Stimulated activated CD4-positive, alpha-beta T cell treated with anti-CD3 and anti-CD28 coated beads, Interleukin-1b, Interleukin-23, amount 100 ng/mL, for 4 hours (primary cell): ENCODE measurements around the gene ATXN7.

Experiments used
- DNase-seq, 2 donors: peaks; one replicate each; pipeline ENCODE4 v3.0.0-alpha.2; 2020; ENCODE audit warnings: low read depth in 2 of 2

ATXN7 gene, protein sequence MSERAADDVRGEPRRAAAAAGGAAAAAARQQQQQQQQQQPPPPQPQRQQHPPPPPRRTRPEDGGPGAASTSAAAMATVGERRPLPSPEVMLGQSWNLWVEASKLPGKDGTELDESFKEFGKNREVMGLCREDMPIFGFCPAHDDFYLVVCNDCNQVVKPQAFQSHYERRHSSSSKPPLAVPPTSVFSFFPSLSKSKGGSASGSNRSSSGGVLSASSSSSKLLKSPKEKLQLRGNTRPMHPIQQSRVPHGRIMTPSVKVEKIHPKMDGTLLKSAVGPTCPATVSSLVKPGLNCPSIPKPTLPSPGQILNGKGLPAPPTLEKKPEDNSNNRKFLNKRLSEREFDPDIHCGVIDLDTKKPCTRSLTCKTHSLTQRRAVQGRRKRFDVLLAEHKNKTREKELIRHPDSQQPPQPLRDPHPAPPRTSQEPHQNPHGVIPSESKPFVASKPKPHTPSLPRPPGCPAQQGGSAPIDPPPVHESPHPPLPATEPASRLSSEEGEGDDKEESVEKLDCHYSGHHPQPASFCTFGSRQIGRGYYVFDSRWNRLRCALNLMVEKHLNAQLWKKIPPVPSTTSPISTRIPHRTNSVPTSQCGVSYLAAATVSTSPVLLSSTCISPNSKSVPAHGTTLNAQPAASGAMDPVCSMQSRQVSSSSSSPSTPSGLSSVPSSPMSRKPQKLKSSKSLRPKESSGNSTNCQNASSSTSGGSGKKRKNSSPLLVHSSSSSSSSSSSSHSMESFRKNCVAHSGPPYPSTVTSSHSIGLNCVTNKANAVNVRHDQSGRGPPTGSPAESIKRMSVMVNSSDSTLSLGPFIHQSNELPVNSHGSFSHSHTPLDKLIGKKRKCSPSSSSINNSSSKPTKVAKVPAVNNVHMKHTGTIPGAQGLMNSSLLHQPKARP

DNA sequence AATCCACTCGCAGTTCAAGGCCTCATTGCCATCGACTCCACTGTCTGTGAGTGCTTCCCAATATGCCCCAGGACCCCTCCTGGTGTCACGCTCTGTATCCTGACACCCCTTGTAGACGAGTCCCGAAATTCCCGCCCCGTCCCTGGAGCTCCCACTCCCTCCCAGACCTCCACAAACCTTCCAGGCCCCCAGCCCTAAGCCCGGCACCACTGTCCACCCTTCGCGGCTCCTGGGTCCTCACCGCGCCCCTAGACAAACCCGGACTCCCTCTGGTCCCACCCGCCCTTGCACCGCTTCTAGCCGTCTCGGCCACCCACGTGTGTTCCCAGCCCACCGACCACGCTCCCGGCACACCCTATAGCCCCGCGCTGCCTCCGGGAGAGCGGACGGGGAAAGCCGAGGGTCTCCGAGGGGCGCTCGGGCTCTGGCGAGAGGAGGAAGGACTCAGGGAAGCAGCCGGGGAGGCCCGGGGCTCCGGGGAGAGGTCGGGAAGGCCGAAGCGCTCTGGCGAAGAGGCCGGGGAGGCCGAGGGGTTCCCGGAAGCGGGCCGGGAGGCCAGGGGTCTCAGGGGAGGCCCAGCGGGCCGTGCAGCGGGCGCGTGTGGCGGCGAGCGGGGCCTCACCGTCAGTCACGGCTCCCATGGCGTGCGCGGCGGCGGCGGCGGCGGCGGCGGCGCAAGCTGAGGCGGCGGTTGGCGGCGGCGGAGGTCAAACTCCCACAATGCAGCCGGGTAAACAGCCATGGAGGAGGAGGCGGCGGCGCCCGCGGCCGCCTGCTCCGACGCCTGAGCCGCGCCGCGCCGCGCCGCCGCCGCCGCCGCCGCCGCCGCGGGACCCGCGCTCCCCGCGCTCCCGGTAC lies at the start of gene ATXN7, which contains the start of gene THOC7:
TSS of gene ATXN7 (plus strand) at position 718 of the 858 bp plus-strand sequence. CDS start 48,732 bp downstream, outside the sequence.
TSS of gene THOC7 (minus strand) at position 656 of the 858 bp plus-strand sequence. CDS start at position 641, 15 bp downstream.
- peak; percentile 56 to 62 for DNase-seq

DNA sequence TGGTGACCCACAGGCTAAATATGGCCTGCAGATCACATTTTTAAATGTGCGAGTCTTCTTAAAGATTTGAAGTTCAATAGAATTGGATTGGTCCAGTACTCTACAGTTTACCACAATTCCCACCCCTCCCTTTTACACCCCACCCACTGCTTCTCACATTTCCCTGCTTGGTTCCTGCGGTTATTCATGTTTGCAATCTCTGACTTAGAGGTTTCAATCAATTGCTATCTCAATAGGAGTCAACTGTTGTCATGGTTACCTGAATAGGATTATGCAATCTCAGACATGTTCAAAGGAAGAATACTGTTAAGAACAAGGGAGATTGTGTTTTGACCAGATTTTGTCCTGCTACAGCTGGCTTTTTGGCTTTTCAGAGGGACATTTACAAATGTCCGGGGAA lies 49.4 kb upstream of the ATXN7 start:
- no peak for DNase-seq

DNA sequence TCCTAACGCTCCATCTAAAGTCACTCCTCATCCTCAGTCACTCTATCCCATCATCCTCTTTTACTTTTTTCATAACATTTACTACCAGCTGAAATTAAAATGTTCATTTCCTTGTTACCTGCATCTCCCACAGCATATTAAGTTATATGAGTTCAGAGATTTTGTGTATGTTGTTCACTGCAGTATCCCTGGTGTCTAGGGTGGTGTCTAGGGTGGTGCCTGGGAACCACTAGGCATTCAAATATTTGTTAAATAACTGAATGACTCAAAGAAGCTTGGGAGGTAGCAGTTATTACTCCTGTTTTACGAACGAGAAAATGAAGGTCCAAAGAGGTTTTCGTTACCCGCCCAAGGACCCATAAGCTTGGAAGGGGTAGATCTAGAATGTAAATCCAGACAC lies 46.4 kb upstream of the ATXN7 start:
- no peak for DNase-seq

DNA sequence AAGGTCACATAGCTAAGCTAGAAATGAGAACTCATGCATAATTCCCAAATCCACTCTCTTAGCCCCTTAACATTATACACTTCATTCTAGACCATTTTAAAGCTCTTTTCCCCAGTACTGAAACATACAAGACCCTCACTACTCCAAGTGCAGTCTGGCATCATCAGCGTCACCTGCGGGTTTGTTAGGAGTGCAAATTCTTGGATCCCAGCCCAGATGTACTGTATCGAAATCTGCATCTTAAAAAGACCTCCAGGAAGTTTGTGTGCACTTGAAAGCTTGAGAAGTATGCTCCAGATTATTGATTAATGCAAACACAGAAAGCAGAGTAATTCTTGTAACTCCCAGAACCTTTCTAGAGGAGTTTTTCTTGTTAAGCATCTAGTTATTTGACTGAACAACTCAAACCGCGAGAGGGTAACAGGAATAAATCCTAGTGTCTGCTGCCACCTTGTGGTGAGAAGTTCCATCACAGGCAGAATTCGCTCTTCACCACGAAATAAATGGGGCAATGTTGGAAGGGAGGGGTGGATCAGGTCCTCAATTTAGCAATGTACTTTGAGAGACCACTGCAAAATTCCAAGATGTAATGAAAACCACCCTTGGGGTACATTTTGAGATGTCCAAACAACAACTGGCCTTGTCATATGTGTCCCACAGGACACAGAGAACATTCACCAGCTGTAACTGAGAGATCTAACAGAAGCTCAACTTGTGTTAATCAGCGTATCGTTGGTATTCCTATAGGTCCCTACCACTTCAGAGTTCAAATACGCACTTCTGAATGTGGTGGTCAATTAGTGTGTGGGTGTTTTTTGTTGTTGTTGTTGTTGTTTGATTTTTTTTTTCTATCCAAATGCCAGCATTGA lies 45.2 kb upstream of the ATXN7 start:
- peak; percentile 34 to 51 for DNase-seq

DNA sequence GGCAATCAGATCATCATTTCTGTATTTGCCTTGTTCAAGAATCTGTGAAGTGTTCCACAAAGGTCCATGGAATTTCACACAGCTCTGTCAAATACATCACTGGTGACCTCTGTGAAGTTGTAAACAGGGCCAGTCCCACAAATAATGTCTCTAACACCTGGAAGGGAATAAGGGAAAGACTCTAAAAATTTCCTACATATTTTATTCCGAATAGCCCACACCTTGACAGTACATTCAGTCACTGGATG lies 44.6 kb upstream of the ATXN7 start, which contains the start of gene C3orf49:
TSS of gene C3orf49 (plus strand) at position 149 of the 248 bp plus-strand sequence. CDS start 173 bp downstream, outside the sequence.
- no peak for DNase-seq

DNA sequence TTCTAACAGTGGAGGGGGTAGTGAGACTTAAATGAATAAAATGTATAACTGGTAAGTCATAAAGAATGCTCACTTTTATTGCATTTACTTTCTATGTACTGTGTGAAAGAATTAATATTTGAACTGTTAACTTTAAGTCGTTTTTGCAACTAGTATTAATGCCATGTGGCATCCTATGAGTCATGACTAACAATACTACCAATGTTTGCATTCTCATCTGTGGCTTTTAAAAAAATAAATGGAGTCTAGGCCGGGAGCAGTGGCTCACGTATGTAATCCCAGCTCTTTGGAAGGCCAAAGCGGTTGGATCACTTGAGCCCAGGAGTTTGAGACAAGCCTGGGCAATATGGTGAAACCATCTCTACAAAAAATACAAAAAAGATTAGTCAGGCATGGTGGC lies 39.4 kb upstream of the ATXN7 start:
- no peak for DNase-seq

DNA sequence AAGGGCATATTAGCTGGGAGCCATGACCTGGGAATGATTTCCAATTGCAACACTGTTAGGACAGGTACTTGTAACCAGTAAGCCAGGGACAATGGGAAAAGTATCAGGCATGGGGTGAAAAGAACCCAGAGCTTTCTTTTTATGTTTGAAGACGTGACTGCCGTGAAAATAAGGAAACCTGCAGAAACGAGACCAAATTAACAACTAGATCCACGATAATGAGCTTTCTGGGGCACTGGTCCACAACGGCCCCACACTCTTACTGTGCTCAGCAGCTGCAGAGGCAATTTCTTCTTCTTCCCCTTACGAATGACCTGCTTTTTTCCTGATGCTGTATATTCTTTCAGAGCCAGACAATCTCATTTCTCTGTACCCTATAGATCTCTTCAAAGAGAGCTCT lies 33.1 kb upstream of the ATXN7 start:
- no peak for DNase-seq

DNA sequence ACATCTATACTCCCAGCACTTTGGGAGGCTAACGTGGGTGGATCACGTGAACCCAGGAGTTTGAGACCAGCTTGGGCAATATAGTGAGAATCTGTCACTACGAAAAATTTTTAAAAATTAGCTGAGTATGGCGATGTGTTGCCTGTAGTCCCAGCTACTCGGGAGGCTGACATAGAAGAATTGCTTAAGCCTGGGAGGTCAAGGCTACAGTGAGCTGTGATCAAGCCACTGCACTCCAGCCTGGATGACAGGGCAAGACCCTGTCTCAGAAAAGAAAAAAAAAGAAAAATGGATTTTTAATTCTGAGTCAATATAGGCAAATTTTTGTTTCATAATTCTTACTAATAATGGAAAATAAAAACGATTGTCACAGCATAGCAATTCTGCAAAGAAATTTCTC lies 31.3 kb upstream of the ATXN7 start:
- no peak for DNase-seq

DNA sequence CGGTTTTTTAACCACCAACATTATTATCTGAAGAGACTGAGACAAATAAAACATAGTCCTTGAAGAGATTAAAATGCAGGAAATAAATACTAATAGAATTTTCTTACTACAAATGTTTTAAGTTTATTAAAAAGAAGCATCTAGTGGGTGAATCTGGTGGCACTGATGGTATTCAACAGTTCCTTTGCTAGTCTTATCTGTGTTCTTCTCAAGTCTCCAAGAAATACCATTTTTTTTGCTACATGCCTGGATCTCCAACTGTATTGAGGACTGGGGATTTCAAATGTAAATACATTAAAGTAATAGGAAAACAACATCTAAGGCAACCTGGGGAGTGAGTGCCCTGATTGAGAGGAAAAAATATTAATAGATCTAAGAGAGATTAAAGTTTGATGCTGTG lies 22.0 kb upstream of the ATXN7 start:
- no peak for DNase-seq

DNA sequence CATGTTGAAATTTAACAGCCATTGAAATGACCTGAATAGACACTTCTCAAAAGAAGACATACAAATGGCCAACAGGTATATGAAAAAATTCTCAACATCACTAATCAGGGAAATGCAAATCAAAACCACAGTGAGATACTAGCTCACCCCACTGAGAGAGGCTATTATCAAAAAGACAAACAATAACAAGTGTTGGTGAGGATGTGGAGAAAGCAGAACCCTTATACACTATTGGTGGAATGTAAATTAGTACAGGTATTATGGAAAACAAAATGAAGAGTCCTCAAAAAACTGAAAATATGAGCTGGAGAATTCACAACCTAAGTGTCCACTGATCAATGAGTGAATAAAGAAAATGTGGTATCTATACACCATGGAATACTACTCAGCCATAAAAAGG lies 21.5 kb upstream of the ATXN7 start:
- no peak for DNase-seq

DNA sequence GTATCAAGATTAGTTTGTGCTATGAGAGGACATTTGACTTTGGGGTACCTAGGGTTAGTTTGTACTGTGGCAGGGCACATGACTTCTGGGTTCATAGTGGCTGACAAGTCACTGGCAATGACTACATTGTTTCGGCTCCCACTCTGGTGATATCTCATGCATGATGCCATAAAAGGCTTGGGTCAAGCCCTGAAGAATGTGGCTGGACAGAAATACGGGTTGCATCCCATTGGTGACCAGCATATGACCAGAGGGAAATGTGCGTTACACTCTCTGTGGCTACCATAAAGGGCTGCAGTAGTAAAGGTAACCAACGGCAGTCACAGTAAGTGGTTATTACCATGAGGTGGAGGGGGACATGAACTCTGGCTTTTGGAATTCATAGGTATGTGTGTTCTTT lies 18.5 kb upstream of the ATXN7 start:
- DNase-seq = no peak

DNA sequence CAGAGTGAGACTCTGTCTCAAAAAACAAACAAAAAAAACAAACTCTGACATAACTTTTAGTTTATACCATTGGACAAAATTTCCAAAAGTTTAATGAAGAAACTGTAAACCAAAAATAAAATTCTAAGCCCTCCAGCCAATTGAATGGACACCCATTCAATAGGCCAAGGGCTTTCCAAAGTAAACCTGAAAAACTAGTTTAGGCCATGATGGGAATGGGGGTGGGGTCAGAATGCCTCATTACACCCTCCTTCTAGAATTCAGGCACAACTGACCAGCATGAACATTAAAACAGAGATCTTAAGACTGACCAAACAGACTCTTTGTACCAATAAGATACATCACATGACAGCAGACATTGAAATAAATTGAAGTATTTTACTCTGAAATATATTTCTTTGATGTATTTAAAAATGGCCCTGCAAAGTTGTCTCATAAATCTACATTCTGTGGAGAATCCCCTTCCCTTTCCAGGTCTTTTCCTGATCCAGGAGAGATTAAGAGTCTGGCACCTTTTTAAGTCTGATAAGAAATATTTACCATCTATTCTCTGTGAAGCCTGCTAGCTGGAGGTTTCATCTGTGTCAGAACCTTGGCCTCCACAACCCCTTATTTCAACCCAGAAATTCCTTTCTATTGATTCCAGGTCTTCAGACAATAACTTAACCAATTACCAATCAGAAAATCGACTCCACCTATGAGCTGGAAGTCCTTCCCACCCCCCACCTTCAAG lies 15.8 kb upstream of the ATXN7 start:
- DNase-seq = no peak

DNA sequence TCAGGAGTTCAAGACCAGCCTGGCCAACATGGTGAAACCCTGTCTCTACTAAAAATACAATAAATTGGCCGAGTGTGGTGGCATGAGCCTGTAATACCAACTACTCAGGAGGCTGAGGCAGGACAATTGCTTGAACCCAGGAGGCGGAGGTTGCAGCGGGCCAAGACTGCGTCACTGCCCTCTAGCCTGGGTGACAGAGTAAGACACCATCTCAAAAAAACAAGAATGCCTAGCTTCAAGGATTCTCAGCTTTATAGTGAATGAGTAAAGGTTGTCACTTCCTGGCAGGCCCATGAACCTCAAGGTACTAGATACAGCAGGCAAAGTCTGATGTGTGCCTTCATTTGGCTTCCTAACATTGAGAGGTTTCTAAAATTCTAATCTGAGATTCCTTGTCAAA lies 14.5 kb upstream of the ATXN7 start:
- DNase-seq = no peak

DNA sequence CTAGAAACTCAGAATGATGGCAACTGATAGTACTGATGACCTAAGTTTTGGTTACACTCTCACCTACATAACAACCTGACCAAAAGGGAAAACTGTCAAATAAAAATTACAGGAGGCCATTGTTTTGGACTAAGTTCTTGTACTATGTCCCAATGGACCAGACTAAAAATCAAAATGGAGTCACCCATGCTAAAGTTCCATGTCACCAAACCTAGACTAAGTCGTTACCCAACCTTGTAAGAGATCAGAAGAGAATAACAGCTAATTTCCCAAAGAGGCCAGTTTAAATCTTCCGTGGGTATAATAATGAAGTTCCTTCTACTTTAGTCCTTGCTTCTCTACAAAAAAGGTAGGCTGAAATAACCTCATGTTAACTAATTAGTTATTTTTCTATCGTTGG lies 12.4 kb upstream of the ATXN7 start:
- DNase-seq = no peak

DNA sequence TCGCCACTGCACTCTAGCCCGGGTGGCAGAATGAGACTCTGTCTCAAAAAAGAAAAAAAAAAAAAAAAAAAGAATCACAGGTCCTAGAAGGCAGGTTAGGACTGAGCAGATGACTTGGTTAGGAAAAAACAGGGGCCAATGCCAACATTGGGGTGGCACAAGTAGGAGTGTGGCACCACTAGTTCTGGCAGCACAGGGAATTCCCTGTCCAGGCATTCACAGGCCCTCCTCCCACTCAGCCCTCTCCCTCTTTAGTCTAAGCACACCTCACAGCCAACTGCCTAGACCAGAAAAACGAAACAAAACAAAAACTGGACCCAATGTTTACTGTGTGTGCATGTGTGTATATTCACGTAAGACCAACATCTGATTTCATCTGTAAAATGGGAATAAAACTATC lies 10.6 kb upstream of the ATXN7 start:
- no peak for DNase-seq

DNA sequence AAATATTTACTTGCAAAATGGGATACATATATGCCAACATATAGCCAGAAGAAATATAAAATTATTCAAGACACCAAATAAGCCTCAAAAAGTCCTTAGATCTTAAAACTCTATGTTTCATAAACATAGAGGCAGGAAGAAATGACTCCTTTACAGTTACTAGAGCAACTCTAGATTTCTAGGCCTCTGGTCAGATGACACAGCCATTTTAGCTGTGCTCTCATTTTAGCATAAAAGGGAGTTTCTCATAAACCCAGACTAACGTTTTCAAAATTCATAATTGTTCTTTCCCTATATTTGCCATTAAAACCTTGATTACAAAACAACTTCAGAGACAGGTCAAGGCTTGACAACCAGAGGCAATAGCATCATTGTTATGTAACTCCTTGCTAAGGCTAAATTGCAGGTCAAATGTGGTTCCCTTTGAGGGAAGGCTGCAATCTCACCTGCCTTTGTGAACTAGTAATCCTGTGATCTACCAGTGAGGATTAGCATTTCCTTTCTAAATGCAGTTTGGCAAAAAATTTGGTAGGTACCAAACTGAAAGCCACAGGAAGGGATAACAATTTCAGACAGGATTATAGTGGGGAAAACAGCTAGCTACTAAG lies 8.2 kb upstream of the ATXN7 start:
- no peak for DNase-seq

DNA sequence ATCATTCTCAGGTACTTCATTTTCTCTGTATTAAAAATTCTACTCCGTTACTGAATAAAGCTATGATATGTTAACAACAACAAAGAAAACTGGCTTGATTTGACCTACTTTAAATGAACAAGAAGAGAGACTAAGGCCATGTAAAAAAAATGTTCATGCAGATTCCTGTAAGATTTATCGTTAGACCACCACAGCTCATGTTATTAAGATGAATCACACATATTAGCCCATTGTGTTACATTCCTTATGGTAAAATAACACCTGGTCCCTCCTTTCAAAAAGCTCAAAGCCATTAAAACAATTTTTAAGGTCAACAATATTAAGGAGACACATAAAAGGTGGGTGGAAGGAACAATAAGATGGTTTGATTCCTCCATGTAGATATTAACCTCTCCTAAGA lies 6.4 kb upstream of the ATXN7 start:
- DNase-seq = no peak

DNA sequence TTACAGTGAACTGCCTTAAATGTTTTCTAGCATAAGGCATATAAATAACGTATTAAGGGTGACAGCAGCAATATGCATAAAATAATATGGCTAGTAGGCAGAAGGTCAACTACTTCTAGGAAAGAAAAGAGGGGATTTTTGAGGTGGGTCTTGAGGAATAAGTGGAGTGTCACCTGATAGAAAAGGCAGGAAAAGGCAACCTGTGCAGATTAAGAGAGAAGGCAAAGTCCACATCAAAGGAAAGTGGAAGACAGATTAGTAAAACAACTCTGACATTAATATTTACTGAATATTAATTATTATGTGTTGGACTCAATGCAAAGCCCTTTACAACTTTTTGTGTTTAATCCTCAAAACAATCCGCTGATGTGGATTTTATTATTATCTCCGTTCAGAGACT lies 2.9 kb upstream of the ATXN7 start:
- DNase-seq = no peak

DNA sequence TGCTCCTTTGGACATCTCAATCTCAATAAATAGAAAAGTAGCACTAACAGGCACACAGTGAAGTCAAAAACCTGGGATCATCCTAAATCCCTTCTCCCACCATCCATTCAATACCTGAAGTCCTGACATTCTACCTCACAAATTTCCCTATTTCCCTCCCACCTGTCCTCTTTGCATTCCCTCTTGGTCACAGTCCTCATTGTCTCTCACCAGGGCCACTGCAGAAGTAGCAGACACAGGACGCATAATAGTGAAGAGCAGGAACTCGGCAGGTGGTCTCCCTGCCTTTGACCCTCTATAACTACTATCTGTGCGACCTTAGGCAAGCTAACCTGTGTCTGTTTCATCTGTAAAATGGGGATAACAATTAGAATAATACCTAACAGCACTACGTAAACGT lies 2.4 kb upstream of the ATXN7 start:
- DNase-seq = no peak

DNA sequence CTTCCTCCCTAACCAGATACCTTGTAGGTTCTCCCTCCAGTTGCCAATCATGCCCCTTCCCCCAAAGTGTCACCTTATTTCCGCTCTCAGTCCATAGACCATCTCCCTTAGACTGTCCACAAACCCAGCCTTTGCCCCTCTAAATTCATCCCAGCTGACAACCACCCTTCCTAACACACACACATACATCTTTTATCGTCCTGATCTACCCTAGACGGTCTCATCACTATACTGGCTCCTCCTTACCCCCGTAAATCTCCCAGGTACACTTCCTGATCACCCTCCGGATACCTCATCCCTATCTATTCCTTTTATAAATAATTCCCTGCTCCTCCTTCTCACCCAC lies 890 bp upstream of the ATXN7 start:
- no peak for DNase-seq
